ENCODE measurements around the gene NINL. TPM values are rescaled to one million over a fixed set of nuclear protein-coding genes. Genes with fewer than 3 reads are reported as not detected.

Gene NINL
- total and polyA plus RNA-seq, 2 experiments from 2014 or later: 23.2 to 24.5 TPM

- peaks cover 94% of the 10 kb centered on the region for H3K79me2 ChIP-seq
- no peak overlapping the region for H3K4me3 ChIP-seq
- 53% methylated on average over 4 of the region's 4 CpGs for WGBS (ENCODE audit: low lambda C conversion rate, missing lambda C conversion rate)
- no peak for DNase-seq (ENCODE audit: low spot score)
- no peaks in the 10 kb centered on the region for H3K9me2 ChIP-seq (replicated peaks; ENCODE audit: insufficient read depth)
- no peaks in the 10 kb centered on the region for H3K9me3 ChIP-seq (ENCODE audit: low read depth)
- H3K27me3 ChIP-seq: no peaks in the 10 kb centered on the region
- peaks cover 21% of the 10 kb centered on the region for H3K4me1 ChIP-seq (ENCODE audit: insufficient read depth)
- TF ChIP-seq EZH2phosphoT487 (IDR thresholded peaks at IDR 0.05; ENCODE audit: low read depth, severe bottlenecking, unreplicated experiment): no peak
- no peak for TF ChIP-seq EZH2 (IDR thresholded peaks at IDR 0.05; ENCODE audit: borderline replicate concordance)
- TF ChIP-seq, protein P1, sequence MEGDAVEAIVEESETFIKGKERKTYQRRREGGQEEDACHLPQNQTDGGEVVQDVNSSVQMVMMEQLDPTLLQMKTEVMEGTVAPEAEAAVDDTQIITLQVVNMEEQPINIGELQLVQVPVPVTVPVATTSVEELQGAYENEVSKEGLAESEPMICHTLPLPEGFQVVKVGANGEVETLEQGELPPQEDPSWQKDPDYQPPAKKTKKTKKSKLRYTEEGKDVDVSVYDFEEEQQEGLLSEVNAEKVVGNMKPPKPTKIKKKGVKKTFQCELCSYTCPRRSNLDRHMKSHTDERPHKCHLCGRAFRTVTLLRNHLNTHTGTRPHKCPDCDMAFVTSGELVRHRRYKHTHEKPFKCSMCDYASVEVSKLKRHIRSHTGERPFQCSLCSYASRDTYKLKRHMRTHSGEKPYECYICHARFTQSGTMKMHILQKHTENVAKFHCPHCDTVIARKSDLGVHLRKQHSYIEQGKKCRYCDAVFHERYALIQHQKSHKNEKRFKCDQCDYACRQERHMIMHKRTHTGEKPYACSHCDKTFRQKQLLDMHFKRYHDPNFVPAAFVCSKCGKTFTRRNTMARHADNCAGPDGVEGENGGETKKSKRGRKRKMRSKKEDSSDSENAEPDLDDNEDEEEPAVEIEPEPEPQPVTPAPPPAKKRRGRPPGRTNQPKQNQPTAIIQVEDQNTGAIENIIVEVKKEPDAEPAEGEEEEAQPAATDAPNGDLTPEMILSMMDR (IDR thresholded peaks at IDR 0.05; ENCODE audit: poor library complexity): no peak
- H4K20me1 ChIP-seq (ENCODE audit: insufficient read depth, poor library complexity, severe bottlenecking): peaks cover 13% of the 10 kb centered on the region
- no peak overlapping the region for H2AFZ ChIP-seq
- peak overlapping the region; percentile 53 for H3K27ac ChIP-seq
- H3K36me3 ChIP-seq (replicated peaks; ENCODE audit: insufficient read depth, low read depth): no peaks in the 10 kb centered on the region
- H3K4me2 ChIP-seq: peak overlapping the region; percentile 41
These were observed 51.2 kb downstream of the NINL start for GRCh38 chr20:25533920-25534700.

DNA sequence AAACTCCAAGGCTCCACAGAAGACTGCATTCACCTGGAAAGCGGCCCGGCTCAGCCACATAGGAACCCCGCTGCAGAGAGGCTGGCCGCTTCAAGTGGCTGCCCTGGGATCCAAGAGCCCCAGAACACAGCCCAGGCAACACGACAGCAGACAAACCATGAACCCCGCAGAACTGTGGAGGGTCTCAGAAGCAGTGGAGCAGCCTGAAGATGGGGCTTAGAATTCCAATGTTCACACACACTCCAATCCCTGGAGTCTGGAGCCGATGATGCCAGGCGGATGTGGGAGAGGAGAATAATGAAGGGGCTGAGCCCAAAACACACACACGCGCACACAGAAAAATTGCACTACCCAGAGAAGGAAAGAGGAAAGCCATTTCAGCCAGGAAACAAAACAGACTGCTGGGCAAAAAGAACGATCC is 52.4 kb downstream of the NINL start:
- no peaks in the 10 kb centered on the region for H3K27me3 ChIP-seq
- no peaks in the 10 kb centered on the region for H3K9me2 ChIP-seq (replicated peaks; ENCODE audit: insufficient read depth)
- no peak for DNase-seq (ENCODE audit: low spot score)
- H3K9me3 ChIP-seq (ENCODE audit: low read depth): no peaks in the 10 kb centered on the region
- no peak overlapping the region for H3K4me3 ChIP-seq
- H3K27ac ChIP-seq: peak overlapping the region; percentile 26
- WGBS (ENCODE audit: low lambda C conversion rate, missing lambda C conversion rate): 86% methylated on average over 11 of the region's 11 CpGs
- H3K79me2 ChIP-seq: peaks cover 94% of the 10 kb centered on the region
- H2AFZ ChIP-seq: no peak overlapping the region
- peak overlapping the region; percentile 52 for H3K4me2 ChIP-seq
- no peaks in the 10 kb centered on the region for H3K36me3 ChIP-seq (replicated peaks; ENCODE audit: insufficient read depth, low read depth)
- peaks cover 11% of the 10 kb centered on the region for H4K20me1 ChIP-seq (ENCODE audit: insufficient read depth, poor library complexity, severe bottlenecking)
- no peak for TF ChIP-seq EZH2phosphoT487 (IDR thresholded peaks at IDR 0.05; ENCODE audit: low read depth, severe bottlenecking, unreplicated experiment)
- TF ChIP-seq EZH2 (IDR thresholded peaks at IDR 0.05; ENCODE audit: borderline replicate concordance): no peak
- TF ChIP-seq, protein P1 (IDR thresholded peaks at IDR 0.05; ENCODE audit: poor library complexity): no peak
- peaks cover 21% of the 10 kb centered on the region for H3K4me1 ChIP-seq (ENCODE audit: insufficient read depth)

DNA sequence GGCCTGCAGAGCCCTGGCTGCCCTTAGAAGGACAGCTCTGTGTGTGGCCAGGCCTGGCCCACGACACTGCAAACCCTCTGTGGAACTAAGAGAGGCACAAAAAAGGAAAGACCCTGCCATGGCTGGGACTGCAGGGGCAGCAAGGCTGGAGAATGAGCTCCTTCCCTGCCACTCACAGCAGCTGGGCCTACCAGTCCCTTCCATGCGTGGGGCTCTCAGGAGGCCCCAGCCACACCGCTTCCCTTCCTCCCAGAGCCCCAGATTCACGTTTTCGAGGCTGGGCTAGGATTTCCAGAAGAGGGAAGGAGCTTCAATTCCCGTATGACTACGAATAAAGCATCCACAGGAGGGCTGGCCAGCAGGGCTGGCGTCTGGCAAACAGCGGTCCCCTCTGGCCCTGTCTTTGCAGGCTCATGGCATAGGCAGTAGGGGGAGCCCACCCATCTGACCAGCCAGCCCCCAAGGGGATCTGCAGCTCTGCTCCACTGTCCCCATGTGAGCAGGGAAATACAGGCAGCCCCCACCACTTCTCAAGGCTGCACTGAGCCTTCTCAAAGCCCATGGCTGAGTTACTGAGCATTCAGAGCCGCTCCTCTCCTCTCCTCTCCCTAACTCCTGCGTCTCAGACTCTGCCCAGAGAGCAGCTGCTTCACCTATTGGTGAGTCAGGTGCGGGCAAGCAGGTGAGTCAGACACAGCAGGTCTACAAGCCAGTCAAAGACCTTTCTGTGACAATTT is 53.1 kb downstream of the NINL start:
- Histone ChIP-seq H3K4me2 (no peak overlapping the region), H3K9me3 (ENCODE audit: low read depth) (no peaks in the 10 kb centered on the region), H3K27ac (no peak overlapping the region), H4K20me1 (ENCODE audit: insufficient read depth, poor library complexity, severe bottlenecking) (peaks cover 11% of the 10 kb centered on the region), H2AFZ (no peak overlapping the region), H3K4me3 (no peak overlapping the region), H3K4me1 (ENCODE audit: insufficient read depth) (peaks cover 21% of the 10 kb centered on the region), H3K36me3 (replicated peaks; ENCODE audit: insufficient read depth, low read depth) (no peaks in the 10 kb centered on the region), H3K79me2 (peaks cover 94% of the 10 kb centered on the region), H3K27me3 (no peaks in the 10 kb centered on the region), H3K9me2 (replicated peaks; ENCODE audit: insufficient read depth) (no peaks in the 10 kb centered on the region)
- TF ChIP-seq EZH2phosphoT487 (IDR thresholded peaks at IDR 0.05; ENCODE audit: low read depth, severe bottlenecking, unreplicated experiment) (no peak), EZH2 (IDR thresholded peaks at IDR 0.05; ENCODE audit: borderline replicate concordance) (no peak)
- TF ChIP-seq, protein P1 (IDR thresholded peaks at IDR 0.05; ENCODE audit: poor library complexity): no peak
- WGBS (ENCODE audit: low lambda C conversion rate, missing lambda C conversion rate): 90% methylated on average over 12 of the region's 12 CpGs
- DNase-seq (ENCODE audit: low spot score): no peak
